Sigmoid colon (tissue), 7 donors: ENCODE results near the gene VMO1. TPM values are rescaled to one million over a fixed set of nuclear protein-coding genes. Genes with fewer than 3 reads are reported as not detected.

Experiments used
- DNase-seq: peaks from one replicate; pipeline ENCODE4 v3.0.0-alpha.2; 2019
- H3K27ac ChIP-seq, 4 donors: fragments of 200-600 bp; sonication (generic); one replicate each; pipeline ENCODE4 v1.5.1; 2016 to 2019; ENCODE audit warnings: mild to moderate bottlenecking in 1 of 4
- H3K27me3 ChIP-seq, 3 donors: fragments of 200-600 bp; sonication (generic); one replicate each; pipeline ENCODE4 v1.5.1; 2019; ENCODE audit warnings: mild to moderate bottlenecking in 1 of 3
- H3K36me3 ChIP-seq, 4 donors: fragments of 200-600 bp; sonication (generic); one replicate each; pipeline ENCODE4 v1.5.1; 2016 to 2019
- H3K4me1 ChIP-seq, 4 donors: fragments of 200-600 bp; sonication (generic); one replicate each; pipeline ENCODE4 v1.5.1; 2017 to 2019
- H3K4me3 ChIP-seq, 4 donors: fragments of 200-600 bp; sonication (generic); one replicate each; pipeline ENCODE4 v1.5.1; 2017 to 2019; ENCODE audit warnings: mild to moderate bottlenecking in 2 of 4, moderate library complexity in 1 of 4
- H3K9me3 ChIP-seq, 4 donors: fragments of 200-600 bp in 3 of 4; sonication (generic) in 3 of 4; one replicate each; pipeline versions ENCODE4 v1.5.1 to v1.6.1; 2013 to 2019
- EP300 ChIP-seq, 4 donors: sonication (generic); formaldehyde crosslinking; IDR thresholded peaks; one replicate each; pipeline ENCODE4 v1.6.1; 2017; ENCODE audit warnings: antibody characterized with exemption in 4 of 4
- POLR2A ChIP-seq, 2 donors: fragments of 450-650 bp; IDR thresholded peaks; one replicate each; pipeline ENCODE4 v1.6.1; 2016; ENCODE audit warnings: antibody characterized with exemption in 2 of 2, mild to moderate bottlenecking in 2 of 2, moderate library complexity in 2 of 2
- POLR2AphosphoS5 ChIP-seq, 4 donors: sonication (generic); formaldehyde crosslinking; IDR thresholded peaks; one replicate each; pipeline ENCODE4 v1.6.1; 2017; ENCODE audit warnings: antibody characterized with exemption in 4 of 4
- WGBS, 2 donors: extraction: QIAGEN DNeasy Blood & Tissue Kit; methylation state at CpG; one replicate each; pipeline ENCODE4 v1.1.7; 2013; 5-methylcytosine and 5-hydroxymethylcytosine counted together
- intact Hi-C: fragments of 100-400 bp; cut with DNase I; formaldehyde crosslinking; loops from one replicate; pipeline ENCODE4 v1.15.1; 2023
- polyA plus RNA-seq, 3 donors: library from polyadenylated mRNA; stranded (reverse); fragments of 200-250 nt; gene quantifications; one replicate each; pipeline ENCODE4 v1.2.3, GENCODE V29; 2013
- total RNA-seq, 4 donors: library from RNA; depleted of rRNA; stranded (reverse); fragments of >200 nt; gene quantifications; one replicate each; pipeline ENCODE4 v1.1.0, GENCODE V29; 2016
- TF ChIP-seq, protein P1 (sequence below), 4 experiments: fragments of 450-650 bp in 3 of 4; fragments of 200-600 bp in 1 of 4; IDR thresholded peaks; one replicate each; pipeline ENCODE4 v1.5.1; 2016 to 2019; ENCODE audit warnings: antibody characterized with exemption in 4 of 4, mild to moderate bottlenecking in 3 of 4, moderate library complexity in 2 of 4
- donor health status: healthy with polysubstance abuse.
- donor health status: Bipolar disorder and iron deficiency.
- donor health status: healthy.

Gene VMO1
- total and polyA plus RNA-seq, 7 donors = 1.1 to 6.4 (median 4.1) TPM; not detected in 2

DNA sequence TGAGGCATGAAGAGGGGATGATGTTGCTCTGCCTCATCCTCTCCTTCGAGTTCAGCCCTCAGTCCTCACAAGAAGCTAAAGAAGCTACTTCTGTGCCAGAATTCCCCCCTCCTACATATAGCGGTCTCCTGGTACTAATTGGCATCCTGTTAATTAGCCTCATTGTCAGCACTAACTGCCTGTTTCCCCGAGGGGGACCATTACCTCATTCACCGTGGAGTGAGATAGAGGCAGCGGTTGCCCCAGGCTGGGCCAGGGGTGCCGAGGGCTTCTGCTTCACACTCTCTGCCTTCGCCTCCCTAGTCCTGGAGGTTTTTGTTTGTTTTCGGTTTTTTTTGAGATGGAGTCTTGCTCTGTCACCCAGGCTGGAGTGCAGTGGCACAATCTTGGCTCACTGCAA is 41.2 kb upstream of the VMO1 start:
- Histone ChIP-seq H3K4me1 (no peaks in the 10 kb centered on the region), H3K4me3 (no peak overlapping the region), H3K36me3 (peaks cover 0 to 14% (median 0%) of the 10 kb centered on the region in 4 donors), H3K27ac (no peak overlapping the region), H3K9me3 (no peaks in the 10 kb centered on the region), H3K27me3 (no peaks in the 10 kb centered on the region)
- 75 to 83% methylated on average over 8 of the region's 8 CpGs for WGBS, 2 donors
- intact Hi-C loops = no loop called here
- DNase-seq = no peak
- TF ChIP-seq EP300 (IDR thresholded peaks at IDR 0.05) (no peak), POLR2AphosphoS5 (IDR thresholded peaks at IDR 0.05) (no peak), POLR2A (IDR thresholded peaks at IDR 0.05) (no peak)
- TF ChIP-seq, protein P1, sequence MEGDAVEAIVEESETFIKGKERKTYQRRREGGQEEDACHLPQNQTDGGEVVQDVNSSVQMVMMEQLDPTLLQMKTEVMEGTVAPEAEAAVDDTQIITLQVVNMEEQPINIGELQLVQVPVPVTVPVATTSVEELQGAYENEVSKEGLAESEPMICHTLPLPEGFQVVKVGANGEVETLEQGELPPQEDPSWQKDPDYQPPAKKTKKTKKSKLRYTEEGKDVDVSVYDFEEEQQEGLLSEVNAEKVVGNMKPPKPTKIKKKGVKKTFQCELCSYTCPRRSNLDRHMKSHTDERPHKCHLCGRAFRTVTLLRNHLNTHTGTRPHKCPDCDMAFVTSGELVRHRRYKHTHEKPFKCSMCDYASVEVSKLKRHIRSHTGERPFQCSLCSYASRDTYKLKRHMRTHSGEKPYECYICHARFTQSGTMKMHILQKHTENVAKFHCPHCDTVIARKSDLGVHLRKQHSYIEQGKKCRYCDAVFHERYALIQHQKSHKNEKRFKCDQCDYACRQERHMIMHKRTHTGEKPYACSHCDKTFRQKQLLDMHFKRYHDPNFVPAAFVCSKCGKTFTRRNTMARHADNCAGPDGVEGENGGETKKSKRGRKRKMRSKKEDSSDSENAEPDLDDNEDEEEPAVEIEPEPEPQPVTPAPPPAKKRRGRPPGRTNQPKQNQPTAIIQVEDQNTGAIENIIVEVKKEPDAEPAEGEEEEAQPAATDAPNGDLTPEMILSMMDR (IDR thresholded peaks at IDR 0.05) = no peak

DNA sequence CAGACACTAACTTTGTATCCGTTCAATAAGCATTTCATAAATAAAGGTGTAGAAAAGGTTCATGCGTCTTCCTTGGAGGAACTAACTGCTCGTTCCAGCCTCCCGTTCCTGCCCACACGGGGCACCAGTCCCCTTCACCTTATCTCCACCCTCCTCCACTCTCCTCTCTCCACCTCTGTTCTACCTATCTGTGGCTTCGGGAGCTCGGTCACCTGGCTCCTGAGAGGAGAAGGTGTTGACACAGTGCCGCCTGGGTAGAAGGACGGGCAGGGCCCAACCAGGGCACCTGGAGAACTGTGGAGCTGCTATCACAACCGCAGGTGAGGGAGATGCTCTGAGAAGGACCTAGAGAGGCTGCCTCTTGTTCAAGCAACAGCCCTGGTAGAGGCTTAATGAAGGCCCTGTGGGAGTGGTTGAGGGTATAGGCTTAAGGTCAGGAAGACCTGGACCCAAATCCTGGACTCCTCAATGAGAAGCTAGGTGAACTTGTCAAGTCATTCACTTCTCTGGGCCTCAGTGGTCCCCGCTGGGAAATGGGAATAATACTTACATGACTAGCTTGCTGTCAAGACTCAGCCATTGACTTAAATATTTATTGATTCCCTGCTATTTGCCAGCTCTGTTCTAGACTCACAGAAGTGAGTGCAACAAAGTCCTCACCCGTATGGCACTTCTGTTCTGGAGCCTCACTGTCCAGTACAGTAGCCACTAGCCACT is 37.4 kb upstream of the VMO1 start:
- intact Hi-C loops = no loop called here
- H3K4me1 ChIP-seq = no peaks in the 10 kb centered on the region
- no peak overlapping the region for H3K4me3 ChIP-seq
- H3K27ac ChIP-seq = no peak overlapping the region
- no peak for DNase-seq
- TF ChIP-seq POLR2AphosphoS5 (IDR thresholded peaks at IDR 0.05) (no peak), POLR2A (IDR thresholded peaks at IDR 0.05) (no peak), EP300 (IDR thresholded peaks at IDR 0.05) (no peak)
- TF ChIP-seq, protein P1 (IDR thresholded peaks at IDR 0.05) = no peak
- H3K27me3 ChIP-seq = no peaks in the 10 kb centered on the region
- WGBS, 2 donors = 52 to 72% methylated on average over 12 of the region's 12 CpGs
- H3K36me3 ChIP-seq = peaks cover 0 to 44% (median 2%) of the 10 kb centered on the region in 4 donors
- H3K9me3 ChIP-seq = no peaks in the 10 kb centered on the region

DNA sequence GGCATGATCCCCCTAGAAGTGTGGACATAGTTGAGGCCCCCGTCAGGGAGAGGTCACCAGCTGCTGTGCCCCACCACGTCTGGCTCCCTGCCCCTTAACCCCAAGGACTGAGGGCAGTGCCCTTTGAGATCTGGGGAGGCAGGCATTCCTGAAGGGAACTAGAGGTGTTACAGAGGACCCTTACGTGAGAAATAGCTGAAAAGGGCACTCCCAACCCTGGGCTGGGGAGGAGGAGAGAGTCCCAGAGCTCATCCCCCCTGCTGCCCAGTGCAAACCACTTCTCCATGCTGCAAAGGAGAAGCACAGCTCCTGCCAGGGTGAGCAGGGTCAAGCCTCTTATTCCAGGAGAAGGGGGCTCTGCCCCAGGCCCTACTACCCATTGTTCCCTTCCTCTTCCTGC is 36.7 kb upstream of the VMO1 start:
- no peaks in the 10 kb centered on the region for H3K4me1 ChIP-seq
- no peak overlapping the region for H3K27ac ChIP-seq
- no peaks in the 10 kb centered on the region for H3K27me3 ChIP-seq
- TF ChIP-seq EP300 (IDR thresholded peaks at IDR 0.05) (no peak), POLR2A (IDR thresholded peaks at IDR 0.05) (no peak), POLR2AphosphoS5 (IDR thresholded peaks at IDR 0.05) (no peak)
- TF ChIP-seq, protein P1 (IDR thresholded peaks at IDR 0.05) = no peak
- DNase-seq = no peak
- no peak overlapping the region for H3K4me3 ChIP-seq
- H3K36me3 ChIP-seq = peaks cover 0 to 44% (median 3%) of the 10 kb centered on the region in 4 donors
- intact Hi-C loops = no loop called here
- no peaks in the 10 kb centered on the region for H3K9me3 ChIP-seq
- WGBS, 2 donors = 82 to 85% methylated on average over 3 of the region's 3 CpGs

DNA sequence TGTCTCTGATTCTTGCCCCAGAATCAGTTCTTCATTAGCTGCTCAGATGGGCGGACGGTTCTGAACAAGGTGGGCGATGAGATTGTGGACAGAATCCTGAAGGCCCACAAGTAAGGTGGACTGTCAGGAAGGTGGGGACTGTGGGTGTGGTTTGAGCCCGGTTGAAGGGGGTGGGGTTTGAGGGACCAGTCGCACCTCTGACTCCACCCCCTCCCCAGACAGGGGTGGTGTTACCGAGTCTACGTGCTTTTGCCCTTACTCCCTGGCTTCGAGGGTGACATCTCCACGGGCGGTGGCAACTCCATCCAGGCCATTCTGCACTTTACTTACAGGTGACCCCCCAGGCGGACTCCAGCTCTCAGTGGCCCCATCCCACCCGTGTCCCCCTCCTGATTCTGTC is 32.1 kb upstream of the VMO1 start:
- 80 to 83% methylated on average over 12 of the region's 12 CpGs for WGBS, 2 donors
- no peak for TF ChIP-seq EP300 (IDR thresholded peaks at IDR 0.05)
- TF ChIP-seq, protein P1 (IDR thresholded peaks at IDR 0.05) = no peak
- TF ChIP-seq POLR2A (IDR thresholded peaks at IDR 0.05) = no peak
- no peak for TF ChIP-seq POLR2AphosphoS5 (IDR thresholded peaks at IDR 0.05)
- Histone ChIP-seq H3K27ac (no peak overlapping the region), H3K27me3 (no peaks in the 10 kb centered on the region), H3K36me3 (peaks cover 10 to 62% (median 10%) of the 10 kb centered on the region in 4 donors), H3K4me1 (no peaks in the 10 kb centered on the region), H3K9me3 (no peaks in the 10 kb centered on the region), H3K4me3 (no peak overlapping the region)
- DNase-seq = no peak
- intact Hi-C loops = no loop called here
